Breast epithelium (tissue), 4 donors: ENCODE measurements around the gene CCDC57. TPM values are rescaled to one million over a fixed set of nuclear protein-coding genes. Genes with fewer than 3 reads are reported as not detected.

Experiments used
- DNase-seq, 2 donors: peaks; one replicate each; pipeline ENCODE4 v3.0.0-alpha.2; 2019; ENCODE audit warnings: low spot score in 2 of 2
- H3K27ac ChIP-seq, 2 donors: fragments of 200-600 bp; sonication (generic) in 1 of 2; one replicate each; pipeline ENCODE4 v1.5.1; 2016 to 2019; ENCODE audit warnings: mild to moderate bottlenecking in 1 of 2
- H3K27me3 ChIP-seq, 2 donors: fragments of 200-600 bp; sonication (generic) in 1 of 2; one replicate each; pipeline versions ENCODE4 v1.5.1 to v1.6.0; 2017 to 2019; ENCODE audit warnings: control low read depth in 1 of 2, mild to moderate bottlenecking in 1 of 2
- H3K36me3 ChIP-seq: fragments of 200-600 bp; one replicate; pipeline ENCODE4 v1.5.1; 2019
- H3K4me1 ChIP-seq, 2 donors: fragments of 200-600 bp; sonication (generic); one replicate each; pipeline ENCODE4 v1.5.1; 2016 to 2019; ENCODE audit warnings: control low read depth in 1 of 2
- H3K4me3 ChIP-seq, 3 donors: fragments of 200-600 bp; sonication (generic); 1 replicate in 2 of 3; 2 replicates in 1 of 3; pipeline ENCODE4 v1.5.1; 2016 to 2019; ENCODE audit warnings: mild to moderate bottlenecking in 3 of 3, moderate library complexity in 2 of 3
- H3K9me3 ChIP-seq, 2 donors: fragments of 200-600 bp; sonication (generic) in 1 of 2; one replicate each; pipeline ENCODE4 v1.5.1; 2016 to 2019; ENCODE audit warnings: control low read depth in 1 of 2
- POLR2A ChIP-seq: fragments of 450-650 bp; IDR thresholded peaks from one replicate; pipeline ENCODE4 v1.6.1; 2016; ENCODE audit warnings: antibody characterized with exemption, mild to moderate bottlenecking, moderate library complexity
- POLR2AphosphoS5 ChIP-seq, 3 donors: sonication (generic); formaldehyde crosslinking; IDR thresholded peaks; one replicate each; pipeline ENCODE4 v1.6.1; 2017; ENCODE audit warnings: antibody characterized with exemption in 3 of 3
- intact Hi-C: fragments of 100-400 bp; cut with DNase I; formaldehyde crosslinking; loops from one replicate; pipeline ENCODE4 v1.15.1; 2023; ENCODE audit warnings: low total_unique reads
- total RNA-seq, 3 donors: library from RNA; depleted of rRNA; stranded (reverse); fragments of >200 nt; gene quantifications; one replicate each; pipeline ENCODE4 v1.1.0, GENCODE V29; 2016
- TF ChIP-seq, protein P1 (sequence below), 3 donors: fragments of 450-650 bp; IDR thresholded peaks; one replicate each; pipeline ENCODE4 v1.5.1; 2016 to 2017; ENCODE audit warnings: antibody characterized with exemption in 3 of 3, mild to moderate bottlenecking in 3 of 3, moderate library complexity in 3 of 3

The CCDC57 gene
- total RNA-seq, 3 donors from 2014 or later: 13.4 to 56.9 (median 52.8) TPM

- Histone ChIP-seq H3K4me3 (no peak overlapping the region), H3K9me3 (no peaks in the 10 kb centered on the region), H3K36me3 (no peaks in the 10 kb centered on the region), H3K27me3 (no peaks in the 10 kb centered on the region), H3K4me1 (no peaks in the 10 kb centered on the region), H3K27ac (no peak overlapping the region)
- TF ChIP-seq POLR2A (no peak), POLR2AphosphoS5 (IDR thresholded peaks at IDR 0.05) (no peak)
- TF ChIP-seq, protein P1, sequence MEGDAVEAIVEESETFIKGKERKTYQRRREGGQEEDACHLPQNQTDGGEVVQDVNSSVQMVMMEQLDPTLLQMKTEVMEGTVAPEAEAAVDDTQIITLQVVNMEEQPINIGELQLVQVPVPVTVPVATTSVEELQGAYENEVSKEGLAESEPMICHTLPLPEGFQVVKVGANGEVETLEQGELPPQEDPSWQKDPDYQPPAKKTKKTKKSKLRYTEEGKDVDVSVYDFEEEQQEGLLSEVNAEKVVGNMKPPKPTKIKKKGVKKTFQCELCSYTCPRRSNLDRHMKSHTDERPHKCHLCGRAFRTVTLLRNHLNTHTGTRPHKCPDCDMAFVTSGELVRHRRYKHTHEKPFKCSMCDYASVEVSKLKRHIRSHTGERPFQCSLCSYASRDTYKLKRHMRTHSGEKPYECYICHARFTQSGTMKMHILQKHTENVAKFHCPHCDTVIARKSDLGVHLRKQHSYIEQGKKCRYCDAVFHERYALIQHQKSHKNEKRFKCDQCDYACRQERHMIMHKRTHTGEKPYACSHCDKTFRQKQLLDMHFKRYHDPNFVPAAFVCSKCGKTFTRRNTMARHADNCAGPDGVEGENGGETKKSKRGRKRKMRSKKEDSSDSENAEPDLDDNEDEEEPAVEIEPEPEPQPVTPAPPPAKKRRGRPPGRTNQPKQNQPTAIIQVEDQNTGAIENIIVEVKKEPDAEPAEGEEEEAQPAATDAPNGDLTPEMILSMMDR (IDR thresholded peaks at IDR 0.05): no peak
- DNase-seq: no peak
- intact Hi-C loops: no loop called here
Measured at GRCh38 chr17:82161216-82161615, 51.4 kb downstream of the CCDC57 start.

DNA sequence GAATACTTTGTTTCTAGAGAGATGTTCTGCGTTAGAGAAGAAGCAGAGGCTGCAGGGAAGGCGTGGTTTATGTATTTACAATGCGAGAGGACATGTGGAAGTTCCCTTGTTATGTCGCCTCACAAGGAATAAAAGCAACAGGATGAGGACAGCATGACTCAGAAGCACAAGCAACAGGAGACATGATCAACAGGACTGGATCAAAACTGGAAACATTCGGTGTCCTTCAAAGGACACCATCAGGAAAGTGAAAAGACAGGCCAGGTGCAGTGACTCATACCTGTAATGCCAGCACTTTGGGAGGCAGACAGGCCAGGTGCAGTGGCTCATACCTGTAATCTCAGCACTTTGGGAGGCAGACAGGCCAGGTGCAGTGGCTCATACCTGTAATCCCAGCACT is 52.6 kb downstream of the CCDC57 start:
- DNase-seq: no peak
- no peaks in the 10 kb centered on the region for H3K4me1 ChIP-seq
- intact Hi-C loops: no loop called here
- H3K27ac ChIP-seq: peak overlapping the region; percentile 71 to 80
- no peaks in the 10 kb centered on the region for H3K9me3 ChIP-seq
- no peaks in the 10 kb centered on the region for H3K36me3 ChIP-seq
- no peak overlapping the region for H3K4me3 ChIP-seq
- no peaks in the 10 kb centered on the region for H3K27me3 ChIP-seq
- no peak for TF ChIP-seq POLR2AphosphoS5 (IDR thresholded peaks at IDR 0.05)
- TF ChIP-seq POLR2A: no peak
- TF ChIP-seq, protein P1 (IDR thresholded peaks at IDR 0.05): no peak

- Histone ChIP-seq H3K36me3 (no peaks in the 10 kb centered on the region), H3K27ac (no peak overlapping the region), H3K4me3 (no peak overlapping the region), H3K27me3 (no peaks in the 10 kb centered on the region), H3K9me3 (no peaks in the 10 kb centered on the region), H3K4me1 (peaks cover 0 to 4% of the 10 kb centered on the region in 2 donors)
- TF ChIP-seq POLR2AphosphoS5 (IDR thresholded peaks at IDR 0.05): no peak
- TF ChIP-seq, protein P1 (IDR thresholded peaks at IDR 0.05): no peak
- TF ChIP-seq POLR2A: no peak
- no peak for DNase-seq
- intact Hi-C loops: no loop called here
Measured at GRCh38 chr17:82158825-82159224, 53.8 kb downstream of the CCDC57 start.

DNA sequence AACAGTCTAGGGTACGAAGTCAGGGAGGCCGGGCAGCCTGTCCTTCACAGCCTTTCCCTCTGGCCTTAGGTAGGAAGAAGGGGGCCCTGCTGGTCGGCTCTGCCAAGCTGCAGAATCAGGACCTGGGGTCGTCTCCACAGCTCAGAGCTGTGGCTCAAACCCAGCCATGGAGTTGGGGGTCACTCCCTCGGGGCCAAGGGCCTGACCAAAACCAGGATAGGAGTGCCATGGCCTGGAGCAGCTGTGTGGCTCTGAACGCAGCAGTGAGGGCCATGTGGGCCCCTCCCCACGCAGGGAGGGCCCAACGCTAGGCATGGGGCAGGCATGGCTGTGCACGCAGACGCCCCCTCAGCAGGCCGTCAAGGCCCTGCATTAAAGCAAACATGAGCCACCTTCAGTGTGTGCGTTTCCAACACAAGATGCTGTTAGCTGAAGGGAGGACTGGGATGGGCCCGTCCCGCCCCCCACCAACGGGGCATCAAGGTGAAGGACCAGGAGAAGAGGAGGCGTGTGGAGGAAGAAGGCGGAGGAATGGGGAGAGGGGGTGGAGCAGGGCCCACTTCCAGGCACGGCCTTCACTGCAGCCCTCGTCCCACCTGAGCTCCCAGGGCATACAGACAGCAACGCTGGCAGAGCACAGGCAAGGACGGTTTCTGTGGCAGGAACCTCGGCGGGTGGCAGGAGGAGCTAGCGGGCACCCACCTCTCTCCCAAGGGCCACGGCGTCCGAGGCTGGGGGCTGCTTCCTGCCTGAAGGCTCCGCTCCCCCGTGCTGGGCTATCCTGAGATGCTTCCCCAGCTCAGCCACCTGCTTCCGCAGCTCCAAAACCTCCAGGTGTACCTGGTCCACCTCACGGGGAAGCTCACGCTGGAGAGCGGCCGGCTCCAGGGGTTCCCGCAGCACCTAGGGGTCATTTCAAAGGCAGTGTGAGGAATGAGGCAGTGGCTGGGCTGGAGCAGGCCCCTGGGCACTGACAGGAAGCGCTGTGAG is 55.3 kb downstream of the CCDC57 start:
- Histone ChIP-seq H3K27ac (no peak overlapping the region), H3K9me3 (no peaks in the 10 kb centered on the region), H3K4me3 (no peak overlapping the region), H3K36me3 (no peaks in the 10 kb centered on the region), H3K4me1 (peaks cover 1 to 5% of the 10 kb centered on the region in 2 donors), H3K27me3 (no peaks in the 10 kb centered on the region)
- no peak for DNase-seq
- TF ChIP-seq, protein P1 (IDR thresholded peaks at IDR 0.05): no peak
- TF ChIP-seq POLR2A (no peak), POLR2AphosphoS5 (IDR thresholded peaks at IDR 0.05) (no peak)
- intact Hi-C loops: no loop called here

- Histone ChIP-seq H3K27ac (no peak overlapping the region), H3K9me3 (no peaks in the 10 kb centered on the region), H3K27me3 (no peaks in the 10 kb centered on the region), H3K36me3 (no peaks in the 10 kb centered on the region), H3K4me3 (no peak overlapping the region), H3K4me1 (peaks cover 5 to 6% of the 10 kb centered on the region in 2 donors)
- intact Hi-C loops: no loop called here
- DNase-seq: no peak
- TF ChIP-seq POLR2A: no peak
- TF ChIP-seq, protein P1 (IDR thresholded peaks at IDR 0.05): no peak
- TF ChIP-seq POLR2AphosphoS5 (IDR thresholded peaks at IDR 0.05): no peak
Measured at GRCh38 chr17:82156284-82156925, 56.2 kb downstream of the CCDC57 start.
